ENCODE measurements around the gene WDR74.

WDR74 gene

DNA sequence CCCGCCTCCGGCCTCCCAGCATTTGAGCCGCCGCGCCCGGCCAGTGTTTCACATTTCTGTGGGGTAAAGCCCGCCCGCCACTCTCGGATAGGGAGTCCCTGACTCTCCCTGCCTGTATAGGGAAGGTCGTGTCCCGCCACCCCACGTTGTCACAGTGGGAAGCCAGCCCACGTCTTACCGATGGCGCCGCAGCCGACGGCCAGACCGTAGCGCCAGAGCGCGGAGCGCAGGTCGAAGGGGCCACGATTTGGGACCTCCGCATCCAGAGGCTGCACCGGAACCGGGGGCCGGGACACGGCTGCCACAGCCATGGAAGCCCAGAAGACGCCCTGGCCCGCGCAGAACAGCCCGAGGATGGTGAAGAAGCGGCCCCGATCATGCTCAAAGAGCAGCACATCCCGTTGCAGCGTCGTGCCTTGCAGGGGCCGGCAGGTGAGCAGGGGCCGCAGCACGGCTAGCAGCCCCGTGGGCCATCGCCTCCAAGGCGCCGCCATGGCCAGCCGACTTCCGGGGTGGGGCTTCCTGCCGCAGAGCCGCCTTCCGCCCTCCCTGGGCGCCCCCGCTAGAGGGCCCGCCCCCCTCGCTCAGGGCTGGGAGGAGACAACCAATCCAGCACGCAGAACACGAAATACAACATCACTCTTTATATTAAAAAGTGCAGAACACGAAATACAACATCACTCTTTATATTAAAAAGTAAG, 47.7 kb downstream of the WDR74 start, which contains the start of gene TMEM223:
Gene TMEM223, minus strand, starts transcription at position 506 of the 701 bp plus-strand sequence. Its CDS starts 12 bp downstream, at position 494.
- peak; percentile 48 to 76 for DNase-seq

DNA sequence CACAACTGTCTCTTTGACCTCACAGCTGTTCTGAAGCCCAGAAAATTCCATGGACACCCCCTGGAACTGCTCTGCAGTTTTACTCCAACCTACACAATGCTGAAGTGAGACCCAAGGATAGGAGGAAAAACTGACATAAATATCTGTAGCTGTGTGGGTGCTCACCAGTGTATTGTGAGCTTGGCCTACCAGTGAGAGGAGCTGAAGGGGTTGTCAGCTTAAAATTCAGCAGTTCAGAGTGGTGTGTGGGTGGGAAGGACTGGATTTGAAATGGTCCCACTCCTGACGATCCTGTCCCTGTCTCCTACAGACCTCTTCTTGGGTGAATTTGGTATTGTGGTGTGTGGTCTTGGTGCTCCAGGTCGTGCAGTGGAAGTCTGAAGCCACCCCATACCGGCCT, 49.8 kb downstream of the WDR74 start:
- DNase-seq: no peak

DNA sequence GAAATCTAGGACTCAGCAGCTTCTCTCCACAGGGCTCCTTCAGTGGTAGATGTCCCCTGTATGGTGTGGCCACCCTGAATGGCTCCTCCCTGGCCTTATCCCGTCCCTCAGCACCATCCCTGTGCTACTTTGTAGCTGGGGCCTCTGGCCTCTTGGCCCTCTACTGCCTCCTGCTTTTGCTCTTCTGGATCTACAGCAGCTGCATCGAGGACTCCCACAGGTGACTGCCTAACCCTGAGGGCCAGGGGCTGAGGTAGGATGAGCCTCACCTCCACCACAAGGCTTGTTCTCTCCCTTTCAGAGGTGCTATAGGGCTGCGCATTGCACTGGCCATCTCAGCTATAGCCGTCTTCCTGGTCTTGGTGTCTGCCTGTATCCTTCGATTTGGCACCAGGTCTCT, 50.4 kb downstream of the WDR74 start:
- DNase-seq: no peak

DNA sequence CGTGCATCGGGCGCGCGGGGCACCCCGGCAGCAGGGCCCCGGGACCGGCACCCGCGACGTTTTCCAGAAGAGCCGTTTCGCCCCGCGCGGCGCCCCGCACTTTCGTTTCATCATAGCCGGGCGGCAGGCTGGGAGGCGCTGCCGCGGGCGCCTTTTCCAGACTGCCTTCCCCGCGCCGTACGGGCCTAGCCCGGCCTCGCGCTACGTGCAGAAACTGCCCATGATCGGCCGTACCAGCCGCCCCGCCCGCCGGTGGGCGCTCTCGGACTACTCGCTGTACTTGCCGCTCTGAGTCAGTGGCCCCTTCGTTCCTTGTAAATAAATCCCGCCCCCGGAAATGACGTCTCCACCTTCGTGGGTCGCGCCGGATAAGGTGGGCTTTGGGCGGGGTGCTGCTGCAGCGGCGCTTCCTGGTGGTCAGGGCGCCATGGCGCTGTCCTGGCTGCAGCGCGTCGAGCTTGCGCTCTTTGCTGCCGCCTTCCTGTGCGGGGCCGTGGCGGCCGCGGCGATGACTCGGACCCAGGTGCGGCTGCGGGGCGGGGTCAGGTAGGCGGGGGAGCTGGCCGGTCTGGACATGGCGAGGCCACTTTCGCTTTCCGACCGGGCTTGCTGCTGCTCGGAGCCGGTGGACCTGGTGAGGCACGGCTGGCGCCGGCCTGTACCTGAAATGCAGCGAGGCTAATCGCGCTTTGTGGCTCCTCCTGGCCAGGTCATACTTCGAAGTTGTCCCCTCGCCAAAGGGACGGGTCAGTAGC, 52.2 kb downstream of the WDR74 start, which contains the start of gene TMEM179B:
Gene TMEM179B, plus strand, starts transcription at position 398 of the 755 bp plus-strand sequence. Its CDS starts 30 bp downstream, at position 428.
- peak; percentile 86 to 97 for DNase-seq

DNA sequence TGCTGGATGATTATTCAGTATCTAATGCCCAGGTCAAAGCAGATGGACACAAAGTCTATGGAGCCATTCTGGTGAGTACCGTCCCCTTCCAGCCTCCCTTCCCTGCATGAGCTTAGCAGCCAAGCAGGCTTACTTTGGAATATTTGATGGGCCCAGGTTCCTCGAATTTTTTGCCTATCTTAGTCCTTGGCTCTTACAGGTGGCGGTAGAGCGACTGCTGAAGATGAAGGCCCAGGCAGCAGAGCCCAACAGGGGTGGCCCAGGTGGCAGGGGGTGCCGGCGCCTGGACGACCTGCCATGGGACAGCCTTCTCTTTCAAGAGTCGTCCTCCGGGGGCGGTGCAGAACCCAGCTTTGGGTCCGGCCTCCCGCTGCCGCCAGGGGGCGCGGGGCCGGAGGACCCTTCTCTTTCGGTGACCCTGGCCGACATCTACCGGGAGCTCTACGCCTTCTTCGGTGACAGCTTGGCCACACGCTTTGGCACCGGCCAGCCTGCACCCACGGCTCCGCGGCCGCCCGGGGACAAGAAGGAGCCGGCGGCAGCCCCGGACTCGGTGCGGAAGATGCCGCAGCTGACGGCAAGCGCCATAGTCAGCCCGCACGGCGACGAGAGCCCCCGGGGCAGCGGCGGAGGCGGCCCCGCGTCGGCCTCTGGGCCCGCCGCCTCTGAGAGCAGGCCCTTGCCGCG, 52.9 kb downstream of the WDR74 start:
- peak; percentile 64 to 73 for DNase-seq
